ENCODE measurements around the gene CFAP65.

Gene CFAP65

DNA sequence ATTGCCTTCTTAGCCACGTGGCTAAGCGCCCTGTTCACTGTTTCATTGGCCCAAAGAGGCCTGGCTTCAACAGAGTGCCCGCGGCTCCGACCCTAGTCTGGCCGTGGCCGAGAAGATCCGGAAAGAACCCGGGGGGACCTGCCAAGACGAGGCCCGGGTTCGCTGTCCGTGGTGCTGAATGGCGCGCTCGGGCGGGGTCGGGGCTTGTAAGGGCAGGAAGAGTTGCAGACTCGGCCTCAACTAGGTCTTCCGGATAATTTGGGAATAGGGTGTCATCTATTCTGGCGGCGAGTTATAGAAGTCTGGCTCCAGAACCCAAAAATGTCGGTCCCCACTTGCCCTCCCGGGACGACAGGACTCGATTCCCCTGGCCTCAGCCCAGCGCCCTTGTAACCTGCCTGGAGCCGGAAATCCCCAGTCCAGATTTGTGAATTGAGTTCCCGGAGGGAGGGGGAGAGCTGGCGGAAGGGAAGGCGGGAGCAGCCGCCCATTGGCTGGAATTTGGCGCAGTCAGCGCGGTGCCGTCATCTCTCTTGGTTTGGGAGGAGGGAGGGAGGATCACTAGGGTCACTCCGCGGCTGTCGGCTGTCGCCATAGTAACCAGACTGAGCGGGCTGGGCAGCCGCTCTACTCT, 78.3 kb downstream of the CFAP65 start:
- no peak overlapping the region for H3K4me2 ChIP-seq (ENCODE audit: low read length)
- H3K9me3 ChIP-seq (ENCODE audit: control insufficient read depth, low read length): no peaks in the 10 kb centered on the region
- peaks cover 20% of the 10 kb centered on the region for H3K4me1 ChIP-seq
- H3K27ac ChIP-seq: peak overlapping the region; percentile 92
- TF ChIP-seq, protein P1, sequence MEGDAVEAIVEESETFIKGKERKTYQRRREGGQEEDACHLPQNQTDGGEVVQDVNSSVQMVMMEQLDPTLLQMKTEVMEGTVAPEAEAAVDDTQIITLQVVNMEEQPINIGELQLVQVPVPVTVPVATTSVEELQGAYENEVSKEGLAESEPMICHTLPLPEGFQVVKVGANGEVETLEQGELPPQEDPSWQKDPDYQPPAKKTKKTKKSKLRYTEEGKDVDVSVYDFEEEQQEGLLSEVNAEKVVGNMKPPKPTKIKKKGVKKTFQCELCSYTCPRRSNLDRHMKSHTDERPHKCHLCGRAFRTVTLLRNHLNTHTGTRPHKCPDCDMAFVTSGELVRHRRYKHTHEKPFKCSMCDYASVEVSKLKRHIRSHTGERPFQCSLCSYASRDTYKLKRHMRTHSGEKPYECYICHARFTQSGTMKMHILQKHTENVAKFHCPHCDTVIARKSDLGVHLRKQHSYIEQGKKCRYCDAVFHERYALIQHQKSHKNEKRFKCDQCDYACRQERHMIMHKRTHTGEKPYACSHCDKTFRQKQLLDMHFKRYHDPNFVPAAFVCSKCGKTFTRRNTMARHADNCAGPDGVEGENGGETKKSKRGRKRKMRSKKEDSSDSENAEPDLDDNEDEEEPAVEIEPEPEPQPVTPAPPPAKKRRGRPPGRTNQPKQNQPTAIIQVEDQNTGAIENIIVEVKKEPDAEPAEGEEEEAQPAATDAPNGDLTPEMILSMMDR (IDR thresholded peaks at IDR 0.05): no peak
- H3K36me3 ChIP-seq (ENCODE audit: control insufficient read depth, insufficient read depth, low read length): no peaks in the 10 kb centered on the region
- peak overlapping the region; percentile 83 for H2AFZ ChIP-seq
- no peak overlapping the region for H3K4me3 ChIP-seq (ENCODE audit: low read depth, low read length)
- H3K9ac ChIP-seq: peak overlapping the region; percentile 20
- H3K27me3 ChIP-seq (ENCODE audit: control insufficient read depth, insufficient read depth, low read length): peaks cover 9% of the 10 kb centered on the region
- H3K79me2 ChIP-seq: peaks cover 6% of the 10 kb centered on the region

DNA sequence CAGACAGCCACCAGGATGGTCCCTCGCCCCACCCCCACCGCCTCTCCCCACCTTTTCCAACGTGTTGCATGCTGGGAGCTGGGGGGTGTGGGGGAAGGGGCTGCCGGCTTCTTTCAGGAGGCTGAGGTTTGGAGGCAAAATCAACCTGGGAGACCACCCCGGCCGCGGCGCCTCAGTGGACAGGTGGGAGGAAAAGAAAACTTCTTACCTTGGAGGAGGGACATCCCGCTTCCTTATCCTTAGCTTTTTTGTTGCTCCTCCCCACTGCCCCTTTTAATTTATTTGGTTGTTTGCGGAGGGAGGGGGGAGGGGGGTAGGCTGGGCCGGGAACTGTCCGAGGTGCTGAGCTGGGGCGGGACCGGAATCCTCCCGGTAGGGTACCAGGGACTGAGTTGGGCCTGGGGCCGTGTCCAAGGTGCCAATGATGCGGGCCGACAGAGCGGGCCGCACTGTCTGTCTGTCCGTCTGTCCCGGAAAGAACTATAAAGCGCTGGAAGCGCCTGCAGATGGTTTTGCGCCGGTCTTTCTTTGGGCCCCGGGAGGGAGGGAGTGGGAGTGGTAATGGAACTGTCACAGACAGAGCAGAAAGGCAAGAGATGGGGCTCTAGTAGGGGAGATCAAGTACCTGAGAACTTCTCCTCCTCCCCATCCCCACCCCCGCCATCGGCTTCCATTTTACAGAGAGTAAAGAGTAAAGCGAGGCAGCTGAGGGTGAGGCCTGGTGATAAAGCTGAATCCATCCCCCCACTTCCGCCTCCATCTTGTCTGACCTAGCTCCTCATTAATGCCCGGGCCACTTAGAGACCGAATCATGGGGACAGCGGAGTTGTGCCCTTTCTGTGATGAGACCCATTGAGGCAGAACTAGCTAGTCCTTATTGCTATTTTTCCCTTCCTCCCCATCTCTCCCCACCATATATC, 79.4 kb downstream of the CFAP65 start:
- H3K36me3 ChIP-seq (ENCODE audit: control insufficient read depth, insufficient read depth, low read length): no peaks in the 10 kb centered on the region
- no peak overlapping the region for H3K9ac ChIP-seq
- H3K4me1 ChIP-seq: peaks cover 20% of the 10 kb centered on the region
- peaks cover 9% of the 10 kb centered on the region for H3K27me3 ChIP-seq (ENCODE audit: control insufficient read depth, insufficient read depth, low read length)
- no peaks in the 10 kb centered on the region for H3K9me3 ChIP-seq (ENCODE audit: control insufficient read depth, low read length)
- H3K27ac ChIP-seq: peak overlapping the region; percentile 92
- H3K4me2 ChIP-seq (ENCODE audit: low read length): no peak overlapping the region
- TF ChIP-seq, protein P1 (IDR thresholded peaks at IDR 0.05): no peak
- no peak overlapping the region for H3K4me3 ChIP-seq (ENCODE audit: low read depth, low read length)
- peaks cover 6% of the 10 kb centered on the region for H3K79me2 ChIP-seq
- H2AFZ ChIP-seq: peak overlapping the region; percentile 83

DNA sequence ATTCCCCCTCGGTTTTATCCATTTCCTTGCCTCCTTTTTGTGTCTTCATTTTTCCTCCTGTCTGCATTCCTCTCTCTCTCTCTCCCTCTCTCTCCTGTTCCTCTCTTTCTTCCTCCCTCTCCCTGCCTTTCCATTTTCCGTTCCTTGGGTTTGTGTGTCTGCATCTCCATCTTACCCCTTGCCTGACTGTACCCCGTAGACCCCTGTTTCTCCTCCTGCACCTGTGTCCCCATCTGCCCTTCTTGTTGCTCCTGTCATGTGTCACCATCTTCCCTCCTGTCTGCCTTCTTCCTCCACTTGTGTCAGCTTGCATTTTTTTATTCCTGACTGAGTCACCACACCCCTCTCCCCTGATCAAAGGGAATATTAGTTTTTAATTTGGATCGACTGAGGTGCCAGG, 80.1 kb downstream of the CFAP65 start:
- Histone ChIP-seq H3K36me3 (ENCODE audit: control insufficient read depth, insufficient read depth, low read length) (no peaks in the 10 kb centered on the region), H3K4me3 (ENCODE audit: low read depth, low read length) (no peak overlapping the region), H3K27me3 (ENCODE audit: control insufficient read depth, insufficient read depth, low read length) (peaks cover 9% of the 10 kb centered on the region), H3K79me2 (peaks cover 6% of the 10 kb centered on the region), H3K4me2 (ENCODE audit: low read length) (no peak overlapping the region), H2AFZ (no peak overlapping the region), H3K4me1 (peaks cover 20% of the 10 kb centered on the region), H3K9ac (no peak overlapping the region), H3K9me3 (ENCODE audit: control insufficient read depth, low read length) (no peaks in the 10 kb centered on the region), H3K27ac (peak overlapping the region; percentile 92)
- TF ChIP-seq, protein P1 (IDR thresholded peaks at IDR 0.05): no peak

DNA sequence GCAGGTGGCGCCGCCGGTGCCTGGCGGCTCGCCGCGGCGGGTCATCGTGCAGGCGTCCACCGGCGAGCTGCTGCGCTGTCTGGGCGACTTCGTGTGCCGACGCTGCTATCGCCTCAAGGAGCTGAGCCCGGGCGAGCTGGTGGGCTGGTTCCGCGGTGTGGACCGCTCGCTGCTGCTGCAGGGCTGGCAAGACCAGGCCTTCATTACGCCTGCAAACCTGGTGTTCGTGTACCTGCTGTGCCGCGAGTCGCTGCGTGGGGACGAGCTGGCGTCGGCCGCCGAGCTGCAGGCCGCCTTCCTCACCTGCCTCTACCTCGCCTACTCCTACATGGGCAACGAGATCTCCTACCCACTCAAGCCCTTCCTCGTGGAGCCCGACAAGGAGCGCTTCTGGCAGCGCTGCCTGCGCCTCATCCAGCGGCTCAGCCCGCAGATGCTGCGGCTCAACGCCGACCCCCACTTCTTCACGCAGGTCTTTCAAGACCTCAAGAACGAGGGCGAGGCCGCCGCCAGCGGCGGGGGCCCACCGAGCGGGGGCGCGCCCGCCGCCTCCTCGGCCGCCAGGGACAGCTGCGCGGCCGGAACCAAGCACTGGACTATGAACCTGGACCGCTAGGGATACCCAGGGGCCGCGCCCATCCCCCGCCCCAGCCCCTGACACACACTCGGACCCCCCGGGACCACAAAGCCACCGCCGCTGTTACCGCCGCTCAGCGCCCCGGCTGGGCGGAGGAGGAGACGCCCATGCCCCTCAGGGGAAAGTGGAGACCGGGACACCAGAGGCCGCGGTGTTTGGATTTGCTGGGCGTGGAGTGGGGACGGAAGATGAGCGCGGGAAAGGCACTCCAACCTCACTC, 80.8 kb downstream of the CFAP65 start:
- Histone ChIP-seq H3K9me3 (ENCODE audit: control insufficient read depth, low read length) (no peaks in the 10 kb centered on the region), H3K9ac (no peak overlapping the region), H3K4me3 (ENCODE audit: low read depth, low read length) (no peak overlapping the region), H2AFZ (peak overlapping the region; percentile 79), H3K27me3 (ENCODE audit: control insufficient read depth, insufficient read depth, low read length) (peaks cover 9% of the 10 kb centered on the region), H3K4me2 (ENCODE audit: low read length) (no peak overlapping the region), H3K27ac (peak overlapping the region; percentile 92), H3K4me1 (peaks cover 20% of the 10 kb centered on the region), H3K36me3 (ENCODE audit: control insufficient read depth, insufficient read depth, low read length) (no peaks in the 10 kb centered on the region), H3K79me2 (peaks cover 6% of the 10 kb centered on the region)
- TF ChIP-seq, protein P1 (IDR thresholded peaks at IDR 0.05): no peak
